Measurements from ENCODE around the gene DPPA5. TPM values are rescaled to one million over a fixed set of nuclear protein-coding genes. Genes with fewer than 3 reads are reported as not detected.

DPPA5 gene
- total RNA-seq, 1 donor from 2014 or later: not detected

GRCh38 chr6:73369157-73369556 is 15.1 kb upstream of the DPPA5 start:
- DNase-seq: no peak
- H3K36me3 ChIP-seq: no peaks in the 10 kb centered on the region
- H3K4me3 ChIP-seq: no peak overlapping the region
- H3K9me3 ChIP-seq (replicated peaks): peaks cover 18% of the 10 kb centered on the region
- H3K27me3 ChIP-seq (ENCODE audit: low read depth): peaks cover 11% of the 10 kb centered on the region
- no peak overlapping the region for H3K27ac ChIP-seq (replicated peaks)
- no peaks in the 10 kb centered on the region for H3K4me1 ChIP-seq
- intact Hi-C loops (cut with micrococcal nuclease): no loop called here
- TF ChIP-seq CTCF (IDR thresholded peaks at IDR 0.05; ENCODE audit: borderline replicate concordance): no peak

DNA sequence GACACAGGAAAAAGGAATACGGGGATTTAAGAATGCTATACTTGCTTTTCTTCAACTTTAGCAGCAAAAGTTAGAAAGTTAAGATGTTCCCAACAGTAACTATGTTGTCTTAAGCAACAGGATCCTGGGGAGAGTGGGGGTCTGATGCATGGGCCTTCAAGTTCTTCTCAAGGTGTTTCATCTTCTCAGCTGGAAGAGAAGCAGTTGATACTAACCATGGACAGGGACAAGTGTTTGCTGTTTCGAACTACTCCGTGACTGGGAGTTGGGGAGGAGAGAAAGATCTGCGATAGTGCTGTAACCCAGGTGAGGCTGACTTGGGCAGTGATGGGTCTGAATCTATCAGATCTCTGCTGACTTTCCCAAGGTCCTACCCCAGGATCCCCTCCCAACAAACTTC is 14.6 kb upstream of the DPPA5 start:
- DNase-seq: no peak
- Histone ChIP-seq H3K9me3 (replicated peaks) (peaks cover 18% of the 10 kb centered on the region), H3K27me3 (ENCODE audit: low read depth) (peaks cover 11% of the 10 kb centered on the region), H3K27ac (replicated peaks) (no peak overlapping the region), H3K4me1 (no peaks in the 10 kb centered on the region), H3K4me3 (no peak overlapping the region), H3K36me3 (no peaks in the 10 kb centered on the region)
- TF ChIP-seq CTCF (IDR thresholded peaks at IDR 0.05; ENCODE audit: borderline replicate concordance): no peak
- intact Hi-C loops (cut with micrococcal nuclease): no loop called here

- no peak for TF ChIP-seq CTCF (IDR thresholded peaks at IDR 0.05; ENCODE audit: borderline replicate concordance)
- Histone ChIP-seq H3K27ac (replicated peaks) (no peak overlapping the region), H3K27me3 (ENCODE audit: low read depth) (peaks cover 11% of the 10 kb centered on the region), H3K36me3 (no peaks in the 10 kb centered on the region), H3K4me1 (no peaks in the 10 kb centered on the region), H3K9me3 (replicated peaks) (peaks cover 18% of the 10 kb centered on the region), H3K4me3 (no peak overlapping the region)
- no peak for DNase-seq
- intact Hi-C loops (cut with micrococcal nuclease): no loop called here
These were observed 13.8 kb upstream of the DPPA5 start for GRCh38 chr6:73367761-73368355.

- intact Hi-C loops (cut with micrococcal nuclease): no loop called here
- no peak for TF ChIP-seq CTCF (IDR thresholded peaks at IDR 0.05; ENCODE audit: borderline replicate concordance)
- peaks cover 11% of the 10 kb centered on the region for H3K27me3 ChIP-seq (ENCODE audit: low read depth)
- H3K9me3 ChIP-seq (replicated peaks): no peaks in the 10 kb centered on the region
- DNase-seq: no peak
- H3K4me1 ChIP-seq: no peaks in the 10 kb centered on the region
- H3K36me3 ChIP-seq: no peaks in the 10 kb centered on the region
- no peak overlapping the region for H3K4me3 ChIP-seq
- no peak overlapping the region for H3K27ac ChIP-seq (replicated peaks)
These were observed 10.5 kb upstream of the DPPA5 start for GRCh38 chr6:73364549-73364948.

DNA sequence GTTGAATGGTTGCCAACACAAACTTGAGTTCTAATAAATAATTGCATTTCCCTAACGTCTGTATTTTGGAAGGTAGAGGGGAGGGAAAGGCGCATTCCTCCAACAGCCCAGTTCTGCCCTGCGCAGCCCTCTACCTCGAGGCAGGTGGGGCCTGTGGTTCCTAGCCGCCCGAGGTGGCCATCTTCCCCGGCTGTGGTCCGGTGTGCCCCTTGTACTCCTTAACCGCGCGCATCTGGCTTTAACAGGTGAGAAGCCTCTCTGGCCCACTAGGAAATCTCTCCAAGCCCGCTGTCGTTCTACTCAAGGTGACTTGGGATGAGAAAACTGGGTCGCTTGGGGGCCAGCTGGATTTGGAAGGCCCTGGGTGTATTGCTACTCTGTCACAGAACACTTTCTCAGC is 10.0 kb upstream of the DPPA5 start:
- Histone ChIP-seq H3K27me3 (ENCODE audit: low read depth) (peaks cover 11% of the 10 kb centered on the region), H3K36me3 (no peaks in the 10 kb centered on the region), H3K9me3 (replicated peaks) (no peaks in the 10 kb centered on the region), H3K27ac (replicated peaks) (no peak overlapping the region), H3K4me3 (no peak overlapping the region), H3K4me1 (no peaks in the 10 kb centered on the region)
- intact Hi-C loops (cut with micrococcal nuclease): no loop called here
- no peak for TF ChIP-seq CTCF (IDR thresholded peaks at IDR 0.05; ENCODE audit: borderline replicate concordance)
- DNase-seq: no peak
